Vagina (tissue), 2 donors: Measurements from ENCODE around the gene MCF2L.

Experiments used
- POLR2AphosphoS5 ChIP-seq, 2 donors: sonication (generic); formaldehyde crosslinking; IDR thresholded peaks; one replicate each; pipeline ENCODE4 v1.9.0; 2017; ENCODE audit warnings: antibody characterized with exemption in 2 of 2, mild to moderate bottlenecking in 2 of 2, low read depth in 1 of 2; ENCODE audit not compliant: insufficient read depth in 1 of 2
- TF ChIP-seq, protein P1 (sequence below), 3 experiments: fragments of 450-650 bp in 2 of 3; fragments of 200-600 bp in 1 of 3; sonication (generic) in 1 of 3; IDR thresholded peaks; one replicate each; pipeline ENCODE4 v1.5.1; 2017 to 2019; ENCODE audit warnings: antibody characterized with exemption in 3 of 3, mild to moderate bottlenecking in 2 of 3, moderate library complexity in 2 of 3

DNA sequence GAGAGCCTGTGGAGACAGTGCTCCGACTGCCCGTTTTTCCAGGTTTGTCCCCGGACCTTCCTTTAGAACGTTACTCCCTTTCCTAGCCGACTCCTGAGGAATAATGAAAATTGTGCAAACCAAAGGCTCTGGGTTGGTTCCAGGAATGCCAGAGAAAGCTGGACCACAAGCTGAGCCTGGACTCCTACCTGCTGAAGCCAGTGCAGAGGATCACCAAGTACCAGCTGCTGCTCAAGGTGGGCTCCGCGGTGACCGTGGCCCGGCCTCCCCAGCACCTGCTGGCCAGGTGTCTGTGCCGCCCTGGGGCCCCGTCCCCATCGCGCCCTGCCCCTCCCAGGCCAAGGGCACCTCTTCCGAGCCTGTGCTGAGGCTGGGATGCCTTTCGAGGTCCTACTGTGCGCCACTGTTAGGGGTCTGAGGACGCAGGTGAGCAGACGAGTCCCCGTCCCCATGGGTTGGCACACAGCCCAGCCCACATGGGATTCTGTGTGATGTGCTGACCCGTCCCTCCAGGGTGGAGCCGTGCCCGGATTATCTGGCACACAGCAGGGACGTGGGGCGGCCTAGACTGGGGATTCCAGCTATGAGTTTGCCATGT, 116.0 kb downstream of the MCF2L start:
- TF ChIP-seq, protein P1, sequence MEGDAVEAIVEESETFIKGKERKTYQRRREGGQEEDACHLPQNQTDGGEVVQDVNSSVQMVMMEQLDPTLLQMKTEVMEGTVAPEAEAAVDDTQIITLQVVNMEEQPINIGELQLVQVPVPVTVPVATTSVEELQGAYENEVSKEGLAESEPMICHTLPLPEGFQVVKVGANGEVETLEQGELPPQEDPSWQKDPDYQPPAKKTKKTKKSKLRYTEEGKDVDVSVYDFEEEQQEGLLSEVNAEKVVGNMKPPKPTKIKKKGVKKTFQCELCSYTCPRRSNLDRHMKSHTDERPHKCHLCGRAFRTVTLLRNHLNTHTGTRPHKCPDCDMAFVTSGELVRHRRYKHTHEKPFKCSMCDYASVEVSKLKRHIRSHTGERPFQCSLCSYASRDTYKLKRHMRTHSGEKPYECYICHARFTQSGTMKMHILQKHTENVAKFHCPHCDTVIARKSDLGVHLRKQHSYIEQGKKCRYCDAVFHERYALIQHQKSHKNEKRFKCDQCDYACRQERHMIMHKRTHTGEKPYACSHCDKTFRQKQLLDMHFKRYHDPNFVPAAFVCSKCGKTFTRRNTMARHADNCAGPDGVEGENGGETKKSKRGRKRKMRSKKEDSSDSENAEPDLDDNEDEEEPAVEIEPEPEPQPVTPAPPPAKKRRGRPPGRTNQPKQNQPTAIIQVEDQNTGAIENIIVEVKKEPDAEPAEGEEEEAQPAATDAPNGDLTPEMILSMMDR (IDR thresholded peaks at IDR 0.05): no peak
- TF ChIP-seq POLR2AphosphoS5 (IDR thresholded peaks at IDR 0.05; ENCODE audit: insufficient read depth in 1 of 2, low read depth in 1 of 2): no peak
